ENCODE data around the gene ROCK1.

DNA sequence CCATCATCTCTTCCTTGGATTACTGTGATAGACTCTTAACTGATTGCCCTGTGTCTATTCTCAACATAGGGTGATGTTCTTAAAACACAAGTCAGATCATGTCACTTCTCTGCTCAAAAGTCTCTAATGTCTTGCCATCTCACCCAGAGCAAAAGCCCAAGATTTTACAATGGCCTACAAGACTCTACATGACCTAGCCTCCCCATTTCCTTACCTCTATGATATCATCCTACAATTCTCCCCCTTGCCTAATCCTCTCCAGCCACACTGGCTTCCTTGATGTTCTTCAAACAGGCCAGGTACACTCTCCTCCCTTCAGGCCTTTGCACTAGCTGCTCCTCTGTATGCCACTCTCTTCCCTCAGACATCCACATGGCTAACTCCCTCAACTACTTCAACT, 55.1 kb downstream of the ROCK1 start:
- TF ChIP-seq FOSL2 (IDR thresholded peaks at IDR 0.05; ENCODE audit: borderline replicate concordance, low read depth) = no peak
- TF ChIP-seq, protein P1, sequence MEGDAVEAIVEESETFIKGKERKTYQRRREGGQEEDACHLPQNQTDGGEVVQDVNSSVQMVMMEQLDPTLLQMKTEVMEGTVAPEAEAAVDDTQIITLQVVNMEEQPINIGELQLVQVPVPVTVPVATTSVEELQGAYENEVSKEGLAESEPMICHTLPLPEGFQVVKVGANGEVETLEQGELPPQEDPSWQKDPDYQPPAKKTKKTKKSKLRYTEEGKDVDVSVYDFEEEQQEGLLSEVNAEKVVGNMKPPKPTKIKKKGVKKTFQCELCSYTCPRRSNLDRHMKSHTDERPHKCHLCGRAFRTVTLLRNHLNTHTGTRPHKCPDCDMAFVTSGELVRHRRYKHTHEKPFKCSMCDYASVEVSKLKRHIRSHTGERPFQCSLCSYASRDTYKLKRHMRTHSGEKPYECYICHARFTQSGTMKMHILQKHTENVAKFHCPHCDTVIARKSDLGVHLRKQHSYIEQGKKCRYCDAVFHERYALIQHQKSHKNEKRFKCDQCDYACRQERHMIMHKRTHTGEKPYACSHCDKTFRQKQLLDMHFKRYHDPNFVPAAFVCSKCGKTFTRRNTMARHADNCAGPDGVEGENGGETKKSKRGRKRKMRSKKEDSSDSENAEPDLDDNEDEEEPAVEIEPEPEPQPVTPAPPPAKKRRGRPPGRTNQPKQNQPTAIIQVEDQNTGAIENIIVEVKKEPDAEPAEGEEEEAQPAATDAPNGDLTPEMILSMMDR (IDR thresholded peaks at IDR 0.05) = no peak
- TF ChIP-seq GABPA (IDR thresholded peaks at IDR 0.05; ENCODE audit: low read depth) = no peak
